Smooth muscle cell of the brain vasculature (primary cell): ENCODE data around the gene LRRC40.

Experiments used
- DNase-seq: peaks from one replicate; pipeline ENCODE4 v3.0.0-alpha.2; 2012; ENCODE audit warnings: low read depth, low spot score

Gene LRRC40

GRCh38 chr1:70115315-70115714, 90.1 kb downstream of the LRRC40 start:
- DNase-seq, result no peak

GRCh38 chr1:70112838-70113237, 92.5 kb downstream of the LRRC40 start:
- DNase-seq, result no peak

GRCh38 chr1:70109241-70109640, 96.1 kb downstream of the LRRC40 start:
- no peak for DNase-seq

GRCh38 chr1:70103770-70104169, 101.6 kb downstream of the LRRC40 start:
- DNase-seq, result no peak

GRCh38 chr1:70101774-70102173, 103.6 kb downstream of the LRRC40 start:
- no peak for DNase-seq

- DNase-seq, result no peak
These were observed 104.1 kb downstream of the LRRC40 start for GRCh38 chr1:70101231-70101630.
